NCI-H82 treated with DMSO at 0.1 percent for 48 hours (cell line): ENCODE results near the gene SH3BP2.

Experiments
- DNase-seq: peaks from one replicate; lab custom pipeline; 2025; ENCODE audit not compliant: unreplicated experiment; lab: John Stamatoyannopoulos, UW

Gene SH3BP2, protein sequence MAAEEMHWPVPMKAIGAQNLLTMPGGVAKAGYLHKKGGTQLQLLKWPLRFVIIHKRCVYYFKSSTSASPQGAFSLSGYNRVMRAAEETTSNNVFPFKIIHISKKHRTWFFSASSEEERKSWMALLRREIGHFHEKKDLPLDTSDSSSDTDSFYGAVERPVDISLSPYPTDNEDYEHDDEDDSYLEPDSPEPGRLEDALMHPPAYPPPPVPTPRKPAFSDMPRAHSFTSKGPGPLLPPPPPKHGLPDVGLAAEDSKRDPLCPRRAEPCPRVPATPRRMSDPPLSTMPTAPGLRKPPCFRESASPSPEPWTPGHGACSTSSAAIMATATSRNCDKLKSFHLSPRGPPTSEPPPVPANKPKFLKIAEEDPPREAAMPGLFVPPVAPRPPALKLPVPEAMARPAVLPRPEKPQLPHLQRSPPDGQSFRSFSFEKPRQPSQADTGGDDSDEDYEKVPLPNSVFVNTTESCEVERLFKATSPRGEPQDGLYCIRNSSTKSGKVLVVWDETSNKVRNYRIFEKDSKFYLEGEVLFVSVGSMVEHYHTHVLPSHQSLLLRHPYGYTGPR

DNA sequence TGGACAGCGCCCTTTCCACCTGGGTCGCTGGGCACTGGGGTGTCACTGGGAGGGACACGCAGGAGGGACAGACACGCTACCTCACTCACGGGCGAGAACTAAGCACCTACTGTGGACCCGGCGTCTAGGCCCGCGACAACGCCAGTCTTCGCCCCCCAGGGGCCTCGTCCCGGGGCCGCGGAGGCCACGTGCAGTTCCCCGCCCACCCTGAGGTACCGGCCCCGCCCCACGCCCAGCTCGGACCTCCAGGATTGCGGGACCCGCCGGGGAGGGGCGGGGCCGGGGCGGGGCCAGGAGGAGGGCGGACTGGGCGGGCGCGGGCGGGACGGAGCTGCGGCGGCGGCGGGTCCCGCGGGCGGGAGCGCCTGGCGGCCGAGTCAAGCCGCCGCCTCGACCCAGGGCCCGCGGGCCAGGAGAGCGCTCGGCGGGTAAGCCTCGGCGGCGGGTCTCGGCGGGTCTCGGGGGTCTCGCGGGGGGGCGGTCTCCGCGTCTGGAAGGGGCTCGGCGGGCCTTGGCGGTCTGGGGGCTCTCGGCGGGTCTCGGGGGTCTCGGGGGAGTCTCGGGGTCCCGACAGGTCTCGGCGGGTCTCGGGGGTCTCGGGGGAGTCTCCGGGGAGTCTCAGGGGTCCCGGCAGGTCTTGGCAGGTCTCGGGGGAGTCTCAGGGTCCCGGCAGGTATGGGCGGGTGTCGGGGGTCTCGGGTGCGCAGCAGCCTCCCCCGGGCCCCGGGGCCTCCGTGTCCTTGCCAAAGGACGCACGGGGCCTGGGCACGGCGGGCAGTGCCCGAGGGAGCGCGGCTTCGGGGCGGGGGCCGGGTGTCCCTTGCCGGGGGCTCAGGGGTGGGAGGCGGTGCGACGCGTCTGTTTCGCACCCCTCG lies at the start of gene SH3BP2:
Gene SH3BP2 (plus strand): TSS at position 375 of the 875 bp plus-strand sequence. CDS start 27,533 bp downstream, outside the sequence.
- DNase-seq, result peak; percentile 5

DNA sequence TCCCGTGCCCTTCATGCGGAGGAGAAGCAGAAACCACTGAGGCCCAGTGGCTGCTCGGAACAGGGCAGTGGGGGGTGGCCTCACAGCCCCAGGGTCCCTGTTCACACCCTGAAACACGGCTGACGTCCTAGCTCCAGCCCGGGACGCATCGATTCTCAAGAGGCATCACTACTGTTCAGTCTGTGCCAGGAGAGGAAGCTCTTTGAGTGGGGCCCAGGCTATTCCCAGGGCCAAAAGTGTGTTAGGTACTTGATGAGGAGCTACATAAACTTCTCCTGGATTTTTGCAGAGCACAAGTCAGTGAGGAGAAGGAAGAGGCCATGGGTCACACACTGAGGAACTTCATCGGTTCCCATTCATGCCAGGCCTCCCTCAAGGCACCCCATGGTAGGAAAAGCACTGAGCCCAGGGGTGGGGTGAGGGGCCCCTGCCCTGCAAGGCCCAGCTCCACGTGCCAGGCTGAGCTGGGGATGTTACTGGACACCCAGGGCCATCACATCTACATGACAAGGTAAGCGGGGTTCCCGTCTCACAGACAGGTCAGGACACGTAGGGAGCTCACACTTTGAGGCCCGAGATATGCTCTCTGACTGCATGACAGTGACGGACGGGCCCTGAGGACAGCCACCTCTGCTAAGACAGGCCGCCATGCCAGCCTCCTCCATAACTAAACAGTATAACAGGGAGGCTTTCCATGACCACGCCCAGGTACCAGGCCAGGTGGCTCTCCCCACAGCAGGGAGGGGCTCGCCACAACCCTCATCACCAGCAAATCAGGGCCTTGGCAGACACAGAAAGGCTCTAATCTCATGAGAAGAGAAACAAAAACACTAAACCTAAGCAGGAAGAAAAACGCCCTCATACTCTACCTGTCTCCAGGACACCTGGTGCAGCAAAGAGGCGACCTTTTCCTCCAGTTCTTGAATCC lies 49.1 kb upstream of the SH3BP2 start:
- DNase-seq, result no peak

DNA sequence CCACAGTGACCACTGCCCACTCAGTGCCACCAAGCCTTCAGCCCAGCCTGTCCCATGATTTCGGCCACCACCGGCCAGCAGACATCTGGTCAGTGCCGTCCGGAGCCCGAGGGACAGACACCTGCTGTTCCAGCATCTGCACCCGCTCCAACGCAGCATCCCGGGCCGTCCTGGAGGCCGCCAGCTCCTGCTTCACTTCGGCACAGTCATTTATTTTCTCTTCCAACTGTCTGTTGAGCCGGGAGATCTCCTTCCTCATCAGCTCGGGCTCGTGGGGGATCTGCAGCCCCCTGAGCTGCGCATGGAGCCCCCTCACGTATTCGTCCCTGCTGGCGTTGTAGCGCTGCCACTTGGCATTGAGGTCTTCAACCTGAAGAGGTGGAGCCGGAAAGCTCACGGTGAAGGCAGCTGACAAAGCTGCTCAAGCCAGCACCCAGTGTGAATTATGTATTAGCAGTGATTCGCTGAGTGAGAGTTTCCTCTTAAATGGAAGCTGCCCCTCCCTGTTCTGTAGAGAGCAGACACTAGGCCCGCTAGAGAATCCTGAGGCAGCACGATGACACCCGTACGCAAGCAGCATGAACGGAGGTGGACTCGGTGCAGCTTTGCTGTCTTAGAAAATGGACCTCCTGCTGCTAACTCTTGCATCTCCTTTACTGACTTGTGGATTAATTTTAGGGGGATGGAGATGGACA lies 48.2 kb upstream of the SH3BP2 start:
- DNase-seq, result no peak

DNA sequence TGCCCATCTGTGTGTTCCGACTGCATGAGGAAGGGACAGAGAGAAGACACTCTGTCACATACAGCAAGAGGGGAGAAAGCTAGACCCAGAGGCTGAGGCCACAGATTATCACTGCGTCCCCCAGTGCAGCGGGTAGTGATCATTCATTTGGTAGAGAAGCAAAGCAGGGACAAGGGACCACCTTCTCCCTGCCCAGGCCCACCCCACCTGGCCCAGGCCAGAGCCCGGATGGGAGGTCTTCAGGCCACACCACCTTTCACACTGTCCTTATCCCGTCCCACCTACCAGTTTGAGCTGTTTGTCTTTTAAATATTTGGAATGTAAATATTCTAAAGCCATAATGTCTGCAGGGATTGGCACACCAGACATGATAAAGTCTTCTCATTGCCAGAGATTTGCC lies 47.4 kb upstream of the SH3BP2 start:
- no peak for DNase-seq

DNA sequence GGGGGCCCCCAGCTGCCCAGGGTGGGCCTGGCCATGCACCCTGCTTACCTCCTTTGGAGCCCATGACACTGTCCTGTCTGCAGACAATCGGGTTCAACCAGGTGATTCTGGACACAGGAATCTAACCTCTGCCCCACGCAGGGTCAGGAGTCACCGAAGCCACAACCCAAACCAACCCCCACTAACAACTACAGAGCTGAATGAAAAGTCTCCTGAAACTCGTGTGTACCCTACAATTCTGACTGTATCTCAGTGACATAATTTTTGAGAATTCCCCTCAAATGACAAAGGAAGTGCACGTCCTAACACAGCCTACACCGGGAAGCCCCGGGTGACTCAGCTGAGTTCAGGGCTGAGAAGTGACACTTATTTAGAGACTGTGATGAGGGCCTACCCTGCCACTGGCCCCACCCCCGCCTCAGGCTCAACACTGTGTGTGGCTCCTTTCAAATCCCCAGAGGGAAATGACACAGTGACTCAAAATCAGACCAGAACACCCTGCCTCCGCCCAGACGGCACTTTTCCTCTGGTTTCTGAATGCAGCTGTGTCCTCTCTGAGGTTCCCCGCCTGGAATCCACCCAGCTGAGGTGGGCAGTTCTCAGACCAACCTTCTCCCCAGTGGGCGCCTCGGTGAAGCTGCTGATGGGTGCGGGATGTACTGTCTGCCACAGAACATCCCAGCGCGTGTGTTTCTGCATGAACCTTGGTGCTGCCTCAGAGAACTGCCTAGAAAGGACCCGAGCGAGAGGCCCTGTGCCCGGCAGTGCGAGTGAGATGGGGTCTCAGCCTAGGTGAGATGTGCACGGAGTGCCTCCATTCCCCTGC lies 46.7 kb upstream of the SH3BP2 start:
- DNase-seq, result no peak

DNA sequence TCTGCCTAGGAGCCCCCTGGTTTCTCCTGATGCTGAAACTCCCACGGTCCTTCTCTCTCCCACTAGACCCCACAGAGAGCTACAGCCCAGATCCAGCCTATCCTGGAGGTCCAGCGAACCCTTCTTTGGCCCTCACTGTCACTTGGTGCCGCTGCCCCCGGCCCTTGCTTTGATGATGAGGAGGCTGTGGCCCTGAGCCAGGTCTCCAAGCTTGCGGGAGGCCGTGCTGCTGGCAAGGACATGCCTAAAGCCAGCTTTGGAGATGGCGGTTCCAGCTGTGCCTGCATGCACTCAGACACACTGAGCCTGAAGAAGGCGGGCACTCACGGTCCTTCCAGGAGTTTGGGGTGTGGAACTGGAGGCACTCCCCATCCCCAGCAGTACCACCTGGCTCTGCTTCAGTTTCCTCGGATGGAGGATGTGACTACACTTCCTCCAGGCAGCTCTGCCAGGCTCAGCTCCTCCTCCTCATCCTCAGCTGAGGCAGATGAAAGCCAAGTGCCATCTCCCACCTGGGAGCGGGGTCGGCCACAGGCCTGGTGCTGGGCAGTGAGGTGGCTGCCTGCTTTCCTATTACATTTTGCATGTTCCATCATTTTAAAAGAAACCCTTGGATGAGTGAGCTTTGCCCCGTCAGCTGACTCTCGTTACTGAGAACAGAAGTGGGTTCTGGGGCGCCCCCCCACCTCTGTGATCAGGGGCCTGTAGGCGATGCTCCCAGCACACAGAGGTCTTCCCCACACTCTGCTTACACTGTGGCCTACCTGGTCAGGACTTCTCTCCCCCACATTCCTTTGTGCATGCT lies 45.8 kb upstream of the SH3BP2 start:
- no peak for DNase-seq

DNA sequence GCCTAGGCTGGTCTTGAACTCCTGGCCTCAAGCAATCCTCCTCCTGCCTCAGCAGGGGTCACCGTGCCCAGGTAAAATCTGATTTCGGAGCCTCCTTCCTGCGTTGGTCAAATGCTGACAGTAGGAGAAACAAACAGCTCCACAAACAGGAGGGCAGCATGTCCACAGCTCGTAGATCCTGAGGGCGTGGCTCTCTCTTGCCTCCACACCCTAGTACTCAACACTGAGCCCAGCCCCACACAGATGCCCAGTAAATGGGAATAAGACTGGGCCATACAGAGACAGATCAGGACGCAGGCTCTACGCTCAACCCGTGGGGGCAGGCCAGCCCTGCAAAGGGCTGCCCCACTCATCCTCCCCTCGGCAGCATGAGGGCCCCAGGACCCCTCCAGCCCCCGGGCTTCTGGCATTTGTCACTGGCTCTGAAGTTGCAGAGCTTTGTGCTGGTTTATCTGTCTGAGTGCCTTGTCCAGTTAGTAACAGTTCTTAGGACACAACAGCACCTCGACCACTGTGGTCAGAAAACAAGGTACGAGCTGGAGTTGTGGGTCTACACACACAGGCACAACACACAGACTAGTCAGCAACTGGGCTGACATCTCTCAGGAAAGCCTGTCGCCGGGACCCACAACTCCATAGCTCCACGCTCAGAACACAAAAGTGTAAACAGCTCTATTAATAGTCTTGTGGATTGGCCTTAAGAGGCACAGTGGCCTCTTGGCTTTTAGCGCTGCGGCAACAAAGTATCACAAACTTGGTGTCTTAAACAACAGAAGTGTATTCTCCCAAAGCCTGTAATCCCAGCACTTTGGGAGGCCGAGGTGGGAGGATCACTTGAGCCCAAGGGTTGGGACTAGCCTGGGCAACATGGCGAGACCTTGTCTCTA lies 41.9 kb upstream of the SH3BP2 start:
- DNase-seq, result no peak

DNA sequence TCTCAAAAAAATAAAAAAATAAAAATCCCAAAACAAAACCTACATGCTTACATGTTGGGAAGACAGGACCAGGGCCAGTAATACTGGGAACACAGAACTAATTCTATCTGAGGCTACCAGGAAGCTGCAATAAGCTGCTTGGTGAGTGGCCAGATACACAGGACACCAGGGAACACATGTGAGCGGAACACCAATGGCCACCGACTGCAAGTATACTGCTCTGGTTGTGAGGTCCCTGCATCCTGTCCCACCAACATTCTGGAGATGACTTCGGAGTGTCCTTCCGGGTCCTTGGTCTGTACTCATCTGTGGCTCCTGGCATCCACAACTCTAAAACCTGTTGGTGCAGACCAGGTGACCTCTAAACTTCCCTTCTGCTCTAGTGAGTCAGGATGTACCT lies 39.4 kb upstream of the SH3BP2 start:
- DNase-seq, result no peak

DNA sequence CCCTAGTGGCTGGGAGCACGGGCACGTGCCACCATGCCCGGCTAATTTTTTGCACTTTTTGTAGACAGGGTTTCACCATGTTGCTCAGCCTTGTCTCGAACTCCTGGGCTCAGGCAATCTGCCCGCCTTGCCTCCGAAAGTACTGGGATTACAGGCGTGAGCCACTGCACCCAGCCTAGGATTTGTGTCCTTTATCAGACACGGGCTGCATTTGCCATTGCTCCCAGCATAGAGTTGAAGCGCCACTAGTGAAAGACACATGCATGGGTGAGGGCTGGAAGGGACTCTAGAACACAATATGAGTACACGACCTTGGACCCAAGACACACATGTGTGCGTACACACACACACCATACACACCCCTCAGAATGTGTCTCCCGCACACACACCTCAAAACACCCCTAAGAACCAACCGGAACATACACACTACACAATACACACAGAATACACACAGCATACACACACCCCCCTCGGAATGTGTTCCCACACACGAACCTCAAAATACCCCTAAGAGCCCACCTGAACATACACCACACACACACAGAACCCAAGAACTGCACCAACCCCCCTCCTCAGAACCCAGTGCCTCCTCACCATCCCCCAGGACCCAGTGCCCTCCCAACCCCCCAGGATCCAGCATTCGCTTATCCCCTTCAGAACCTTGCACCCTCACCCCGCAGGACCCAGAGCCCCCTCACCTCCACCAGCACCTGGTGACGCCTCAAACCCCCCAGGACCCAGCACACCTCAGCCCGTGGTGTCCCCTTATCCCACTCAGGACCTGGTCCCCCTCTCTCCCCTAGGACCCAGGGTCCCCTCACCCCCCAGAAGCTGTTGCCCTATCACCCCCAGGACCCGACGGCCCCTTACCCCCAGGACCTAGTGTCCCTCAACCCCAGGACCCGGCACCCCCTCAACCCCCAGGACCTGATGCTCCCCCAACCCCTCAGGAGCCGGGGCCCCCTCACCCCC lies 37.8 kb upstream of the SH3BP2 start:
- no peak for DNase-seq

DNA sequence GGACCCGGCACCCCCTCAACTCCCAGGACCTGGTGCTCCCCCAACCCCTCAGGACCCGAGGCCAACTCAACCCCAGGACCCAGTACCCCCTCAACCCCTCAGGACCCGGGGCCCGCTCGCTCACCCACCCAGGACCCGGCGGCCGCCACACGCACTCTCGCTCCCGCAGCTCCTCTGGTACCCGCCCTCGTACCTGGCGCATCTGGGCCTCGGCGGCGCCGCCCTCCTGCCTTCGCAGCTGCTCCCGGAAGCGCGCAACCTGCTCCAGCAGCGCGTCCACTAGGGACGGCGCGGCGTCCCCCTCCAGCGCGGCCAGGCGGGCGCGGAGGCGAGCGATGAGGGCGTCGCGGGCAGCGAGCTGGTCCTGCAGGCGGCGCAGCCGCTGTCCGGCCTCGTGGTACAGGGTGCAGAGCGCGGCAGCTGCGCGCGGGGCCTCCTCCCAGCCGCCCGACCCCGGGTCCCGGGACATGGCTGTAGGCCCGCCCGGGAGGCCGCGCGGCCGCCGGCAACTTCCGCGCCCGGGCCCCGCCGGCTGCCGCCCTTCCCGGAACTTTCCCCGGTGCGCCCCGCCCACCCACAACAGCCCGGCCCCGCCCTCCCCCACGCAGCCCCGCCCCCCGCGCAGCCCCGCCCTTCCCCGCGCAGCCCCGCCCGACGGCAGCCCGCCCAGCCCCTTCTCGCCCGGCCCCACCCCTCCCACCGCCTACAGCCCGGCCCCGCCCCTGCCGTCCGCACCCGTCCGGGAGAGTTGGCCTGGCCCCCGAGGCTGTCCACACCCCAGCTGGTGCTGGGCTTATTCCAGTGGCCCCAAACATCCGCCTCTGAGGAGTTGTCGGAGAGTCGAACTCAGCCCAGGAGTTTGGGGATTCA lies 36.8 kb upstream of the SH3BP2 start, which contains the start of gene TNIP2:
Gene TNIP2 (minus strand): TSS at position 516 of the 870 bp plus-strand sequence. CDS start 47 bp downstream, at position 469.
- DNase-seq, result peak; percentile 12

DNA sequence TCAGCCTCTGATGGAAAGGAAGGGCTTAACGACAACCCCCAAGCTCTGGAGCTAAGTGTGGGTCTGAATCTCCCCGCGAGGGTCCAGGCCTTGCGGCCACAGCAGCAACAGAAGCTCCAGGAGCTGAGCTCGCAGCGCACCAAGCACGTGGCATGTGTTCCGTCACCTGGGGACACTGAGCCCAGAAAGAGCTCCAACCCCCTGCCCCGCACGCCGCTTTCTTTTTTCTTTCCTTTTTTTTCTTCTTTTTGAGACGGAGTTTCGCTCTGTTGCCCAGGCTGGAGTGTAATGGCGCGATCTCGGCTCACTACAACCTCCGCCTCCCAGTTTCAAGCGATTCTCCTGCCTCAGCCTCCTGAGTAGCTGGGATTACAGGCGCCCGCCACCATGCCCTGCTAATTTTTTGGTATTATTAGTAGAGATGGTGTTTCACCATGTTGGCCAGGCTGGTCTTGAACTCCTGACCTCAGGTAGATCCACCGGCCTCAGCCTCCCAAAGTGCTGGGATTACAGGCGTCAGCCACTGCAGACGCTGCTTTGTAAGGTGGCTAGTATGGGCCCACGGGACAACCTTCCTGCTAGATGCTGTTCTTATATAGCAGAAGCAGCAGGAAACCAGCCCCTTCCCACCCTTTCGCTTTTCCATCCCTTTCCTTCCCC lies 36.1 kb upstream of the SH3BP2 start:
- DNase-seq, result no peak

DNA sequence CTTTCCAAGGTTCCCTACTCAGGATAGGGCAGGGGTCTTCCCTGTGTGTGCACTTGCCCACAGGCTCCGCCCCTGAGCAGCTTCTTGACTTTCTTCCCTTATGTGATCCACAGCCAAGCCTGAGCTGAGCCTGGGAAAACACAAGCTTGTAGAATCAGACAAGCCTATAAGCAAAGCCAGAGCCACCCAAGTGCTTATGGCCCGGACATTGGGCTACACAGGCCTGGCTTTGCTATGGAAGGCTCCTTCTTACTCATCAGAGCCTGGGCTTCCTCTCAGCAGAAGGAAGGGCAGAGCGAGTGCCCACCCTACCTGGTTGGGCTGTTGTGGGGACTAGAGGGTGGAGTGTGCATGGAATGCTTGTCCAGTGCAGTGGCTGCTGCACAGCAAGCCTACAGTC lies 35.5 kb upstream of the SH3BP2 start:
- DNase-seq, result no peak

DNA sequence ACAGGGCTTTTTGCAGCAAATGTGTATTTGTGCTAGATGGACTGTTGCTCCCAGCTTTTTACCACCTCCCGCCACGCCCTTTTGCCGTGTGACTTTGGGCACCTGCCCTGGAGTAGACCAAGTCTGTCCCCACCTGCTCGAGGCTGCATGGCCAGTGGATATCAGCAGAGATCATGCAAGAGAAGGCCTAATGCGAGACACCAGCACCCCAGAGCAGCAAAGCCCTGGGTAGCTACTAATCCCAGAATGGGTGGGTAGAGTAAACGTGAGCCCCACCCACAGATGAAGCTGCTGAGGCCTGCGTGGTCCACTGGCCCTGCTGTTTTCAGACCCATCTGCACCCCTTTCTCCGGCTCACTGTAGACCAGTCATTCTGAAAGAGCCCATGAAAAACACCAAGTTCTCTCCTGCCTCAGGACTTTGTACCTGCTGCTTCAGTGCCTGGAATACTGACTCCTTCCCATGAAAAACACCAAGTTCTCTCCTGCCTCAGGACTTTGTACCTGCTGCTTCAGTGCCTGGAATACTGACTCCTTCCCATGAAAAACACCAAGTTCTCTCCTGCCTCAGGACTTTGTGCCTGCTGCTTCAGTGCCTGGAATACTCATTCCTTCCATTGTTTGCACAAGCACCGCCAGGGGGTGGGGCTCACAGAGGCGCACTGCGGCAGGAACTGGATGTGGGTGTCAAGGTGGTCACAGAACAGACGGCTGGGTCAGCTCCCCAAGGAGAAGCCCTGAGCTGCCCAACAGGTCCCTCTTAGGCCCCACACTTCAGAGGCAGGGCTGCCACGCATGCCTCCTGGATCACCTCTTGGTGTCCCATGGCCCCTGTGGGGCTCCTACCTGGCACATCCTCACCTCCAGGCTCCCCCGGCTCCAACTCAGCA lies 31.6 kb upstream of the SH3BP2 start:
- no peak for DNase-seq

DNA sequence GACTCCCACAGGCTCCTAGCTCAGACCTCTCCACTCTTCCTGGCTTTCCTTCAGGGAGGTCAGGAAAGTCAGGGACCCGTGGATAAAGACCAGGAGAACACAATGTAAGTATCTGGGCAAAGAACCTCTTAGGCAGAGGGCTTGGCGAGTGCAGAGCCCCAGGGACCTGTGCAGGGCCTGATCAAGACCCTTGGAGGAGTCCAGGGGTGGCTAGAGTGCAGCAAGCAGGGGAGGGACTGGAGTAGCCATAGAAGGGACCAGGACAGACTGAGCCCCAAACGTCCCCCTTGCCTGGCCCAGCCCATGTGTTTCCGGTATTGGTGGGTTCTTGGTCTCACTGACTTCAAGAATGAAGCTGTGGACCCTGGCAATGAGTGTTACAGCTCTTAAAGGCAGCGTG lies 30.8 kb upstream of the SH3BP2 start:
- no peak for DNase-seq
